Smooth muscle cell (in vitro differentiated cells): ENCODE results near the gene ZFYVE1. TPM values are rescaled to one million over a fixed set of nuclear protein-coding genes. Genes with fewer than 3 reads are reported as not detected.

ENCODE experiments used
- DNase-seq: peaks from one replicate; lab custom pipeline; 2025; ENCODE audit not compliant: unreplicated experiment; lab: John Stamatoyannopoulos, UW
- H2AFZ ChIP-seq: fragments of 200-600 bp; sonication (generic); 2 replicates; pipeline ENCODE4 v1.6.0; 2016; ENCODE audit warnings: antibody characterized with exemption, low read depth, mild to moderate bottlenecking
- H3F3A ChIP-seq: fragments of 200-600 bp; sonication (generic); 2 replicates; pipeline ENCODE4 v1.6.0; 2017; ENCODE audit warnings: antibody characterized with exemption, low read depth
- H3K27ac ChIP-seq: fragments of 200-600 bp; sonication (generic); 2 replicates; pipeline ENCODE4 v1.5.1; 2016; ENCODE audit warnings: low read depth, mild to moderate bottlenecking
- H3K27me3 ChIP-seq: fragments of 200-600 bp; sonication (generic); 2 replicates; pipeline ENCODE4 v1.6.1; 2016; ENCODE audit warnings: low read depth, mild to moderate bottlenecking
- H3K36me3 ChIP-seq: fragments of 200-600 bp; sonication (generic); 2 replicates; pipeline ENCODE4 v1.5.1; 2016; ENCODE audit warnings: low read depth
- H3K4me1 ChIP-seq: fragments of 200-600 bp; sonication (generic); 2 replicates; pipeline ENCODE4 v1.5.1; 2016; ENCODE audit warnings: low read depth
- H3K4me2 ChIP-seq: fragments of 200-600 bp; sonication (generic); 2 replicates; pipeline ENCODE4 v1.6.0; 2016; ENCODE audit warnings: mild to moderate bottlenecking
- H3K4me3 ChIP-seq: fragments of 200-600 bp; sonication (generic); 2 replicates; pipeline ENCODE4 v1.5.1; 2016; ENCODE audit warnings: mild to moderate bottlenecking
- H3K79me2 ChIP-seq: fragments of 200-600 bp; sonication (generic); 2 replicates; pipeline ENCODE4 v1.6.0; 2016; ENCODE audit warnings: low read depth, mild to moderate bottlenecking
- H3K9ac ChIP-seq: fragments of 200-600 bp; sonication (generic); 2 replicates; pipeline ENCODE4 v1.6.0; 2016; ENCODE audit warnings: low read depth
- H3K9me3 ChIP-seq: fragments of 200-600 bp; sonication (generic); replicated peaks from 2 replicates; pipeline ENCODE4 v1.5.1; 2016; ENCODE audit warnings: low read depth
- H4K20me1 ChIP-seq: fragments of 200-600 bp; sonication (generic); 2 replicates; pipeline ENCODE4 v1.6.0; 2016; ENCODE audit warnings: low read depth
- WGBS: methylation state at CpG from one replicate; pipeline ENCODE4 v1.1.7; 2016; ENCODE audit warnings: low lambda C conversion rate; 5-methylcytosine and 5-hydroxymethylcytosine counted together
- polyA plus RNA-seq: library from polyadenylated mRNA; unstranded; fragments of >200 nt; fragmentation: Nextera tagmentation; extraction: Ambion mirVana; gene quantifications from 2 replicates; pipeline ENCODE4 v1.2.1, GENCODE V29; 2016
- total RNA-seq: library from RNA; depleted of rRNA; stranded (reverse); fragments of >200 nt; gene quantifications from 2 replicates; pipeline ENCODE4 v1.2.3, GENCODE V29; 2014
- TF ChIP-seq, protein P1 (sequence below): fragments of 200-600 bp; sonication (generic); IDR thresholded peaks from 2 replicates; pipeline ENCODE4 v1.5.1; 2017; ENCODE audit warnings: borderline replicate concordance, mild to moderate bottlenecking, antibody characterized with exemption; ENCODE audit not compliant: insufficient read depth, poor library complexity, severe bottlenecking

ZFYVE1 gene
- total and polyA plus RNA-seq, 2 experiments from 2014 or later: 19.0 to 20.1 TPM

DNA sequence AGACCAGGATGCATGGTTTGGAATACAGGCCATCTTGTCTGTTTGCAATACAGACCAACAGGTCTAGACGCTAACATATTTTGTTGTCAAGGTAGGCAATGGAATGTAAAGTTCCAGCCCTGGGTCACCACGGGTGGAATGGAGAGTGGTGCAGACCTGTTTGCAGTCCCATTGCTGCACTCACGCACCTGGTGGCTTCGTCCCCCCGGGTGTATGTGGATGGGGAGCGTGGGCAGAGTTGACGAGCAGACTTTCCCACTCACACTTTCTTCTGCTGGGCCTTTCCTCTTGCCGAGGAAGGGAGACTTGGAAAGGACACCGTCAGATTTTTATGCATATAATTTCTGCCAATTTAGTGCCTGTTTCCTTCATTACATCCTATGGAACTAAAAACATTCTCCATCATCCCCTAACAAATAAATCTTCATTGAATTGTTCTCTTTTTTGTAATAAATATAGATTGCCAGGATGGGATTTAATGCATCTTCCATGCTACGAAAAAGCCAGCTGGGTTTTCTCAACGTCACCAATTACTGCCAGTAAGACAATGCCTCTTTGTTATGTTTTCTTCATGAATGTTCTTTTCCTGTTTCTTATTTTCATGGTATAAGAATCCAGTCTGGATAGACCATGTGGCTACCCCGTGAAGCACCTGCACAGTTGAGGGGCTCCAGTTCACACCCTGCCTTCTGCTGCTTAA is 85.5 kb downstream of the ZFYVE1 start:
- H3K4me3 ChIP-seq: no peak overlapping the region
- H3K27me3 ChIP-seq: no peaks in the 10 kb centered on the region
- no peaks in the 10 kb centered on the region for H3K4me1 ChIP-seq
- no peak overlapping the region for H3K9ac ChIP-seq
- no peaks in the 10 kb centered on the region for H3K9me3 ChIP-seq
- 94% methylated on average over 12 of the region's 12 CpGs for WGBS
- no peaks in the 10 kb centered on the region for H4K20me1 ChIP-seq
- H3K36me3 ChIP-seq: no peaks in the 10 kb centered on the region
- no peak overlapping the region for H2AFZ ChIP-seq
- H3F3A ChIP-seq: no peaks in the 10 kb centered on the region
- TF ChIP-seq, protein P1, sequence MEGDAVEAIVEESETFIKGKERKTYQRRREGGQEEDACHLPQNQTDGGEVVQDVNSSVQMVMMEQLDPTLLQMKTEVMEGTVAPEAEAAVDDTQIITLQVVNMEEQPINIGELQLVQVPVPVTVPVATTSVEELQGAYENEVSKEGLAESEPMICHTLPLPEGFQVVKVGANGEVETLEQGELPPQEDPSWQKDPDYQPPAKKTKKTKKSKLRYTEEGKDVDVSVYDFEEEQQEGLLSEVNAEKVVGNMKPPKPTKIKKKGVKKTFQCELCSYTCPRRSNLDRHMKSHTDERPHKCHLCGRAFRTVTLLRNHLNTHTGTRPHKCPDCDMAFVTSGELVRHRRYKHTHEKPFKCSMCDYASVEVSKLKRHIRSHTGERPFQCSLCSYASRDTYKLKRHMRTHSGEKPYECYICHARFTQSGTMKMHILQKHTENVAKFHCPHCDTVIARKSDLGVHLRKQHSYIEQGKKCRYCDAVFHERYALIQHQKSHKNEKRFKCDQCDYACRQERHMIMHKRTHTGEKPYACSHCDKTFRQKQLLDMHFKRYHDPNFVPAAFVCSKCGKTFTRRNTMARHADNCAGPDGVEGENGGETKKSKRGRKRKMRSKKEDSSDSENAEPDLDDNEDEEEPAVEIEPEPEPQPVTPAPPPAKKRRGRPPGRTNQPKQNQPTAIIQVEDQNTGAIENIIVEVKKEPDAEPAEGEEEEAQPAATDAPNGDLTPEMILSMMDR: no peak
- no peak for DNase-seq
- H3K4me2 ChIP-seq: no peak overlapping the region
- peaks cover 6% of the 10 kb centered on the region for H3K79me2 ChIP-seq
- no peak overlapping the region for H3K27ac ChIP-seq

DNA sequence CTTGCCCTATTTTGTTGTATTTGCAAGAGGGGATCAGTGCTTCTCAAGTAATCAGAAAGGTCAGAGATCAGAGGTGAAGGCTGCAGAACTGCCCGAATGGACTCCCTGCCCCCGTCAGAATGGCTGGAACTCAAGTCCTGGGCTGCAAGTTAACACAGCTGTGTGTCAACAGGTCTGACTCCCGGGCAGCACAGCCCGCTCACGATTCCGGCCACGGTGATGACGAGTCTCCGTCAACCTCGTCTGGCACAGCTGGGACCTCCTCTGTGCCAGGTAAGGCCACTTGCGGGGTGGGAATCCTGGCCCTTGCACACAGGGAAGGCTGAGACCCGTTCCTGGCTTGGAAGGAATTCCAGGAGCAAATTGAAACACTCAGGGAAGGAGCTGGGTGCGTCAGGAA is 87.3 kb downstream of the ZFYVE1 start:
- H3K9me3 ChIP-seq: no peaks in the 10 kb centered on the region
- no peaks in the 10 kb centered on the region for H3K27me3 ChIP-seq
- no peaks in the 10 kb centered on the region for H3F3A ChIP-seq
- no peak overlapping the region for H3K4me3 ChIP-seq
- peaks cover 6% of the 10 kb centered on the region for H3K79me2 ChIP-seq
- no peak overlapping the region for H3K9ac ChIP-seq
- no peaks in the 10 kb centered on the region for H3K36me3 ChIP-seq
- no peak for DNase-seq
- no peak overlapping the region for H3K27ac ChIP-seq
- TF ChIP-seq, protein P1: no peak
- H3K4me1 ChIP-seq: no peaks in the 10 kb centered on the region
- H4K20me1 ChIP-seq: peaks cover 6% of the 10 kb centered on the region
- H3K4me2 ChIP-seq: no peak overlapping the region
- no peak overlapping the region for H2AFZ ChIP-seq
- WGBS: 90% methylated on average over 13 of the region's 13 CpGs

DNA sequence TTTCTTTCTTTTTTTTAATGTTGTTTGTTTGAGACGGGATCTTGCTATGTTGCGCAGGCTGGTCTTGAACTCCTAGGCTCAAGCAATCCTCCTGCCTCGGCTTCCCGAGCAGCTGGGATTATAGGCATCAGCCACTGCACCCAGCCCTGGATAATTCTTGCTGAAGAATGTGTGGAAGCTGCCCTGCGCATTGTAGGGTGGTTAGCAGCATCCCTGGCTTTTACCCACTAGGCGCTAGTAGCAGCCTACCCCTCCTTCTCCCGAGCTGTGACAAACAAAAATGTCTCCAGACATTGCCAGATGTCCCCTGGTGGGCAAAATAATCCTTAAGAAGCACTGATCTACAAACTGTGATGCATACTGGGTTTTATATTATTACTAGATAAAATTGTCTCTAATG is 94.0 kb downstream of the ZFYVE1 start:
- H3K79me2 ChIP-seq: peaks cover 25% of the 10 kb centered on the region
- 86% methylated on average over 5 of the region's 7 CpGs for WGBS

More for the DNA sequence above, 94.0 kb downstream of the ZFYVE1 start:
- Histone ChIP-seq H3K27me3 (no peaks in the 10 kb centered on the region), H3K27ac (no peak overlapping the region), H4K20me1 (peaks cover 13% of the 10 kb centered on the region), H3F3A (no peaks in the 10 kb centered on the region), H3K4me1 (no peaks in the 10 kb centered on the region), H3K9ac (no peak overlapping the region), H3K4me2 (no peak overlapping the region), H3K36me3 (no peaks in the 10 kb centered on the region), H3K4me3 (no peak overlapping the region), H2AFZ (no peak overlapping the region), H3K9me3 (no peaks in the 10 kb centered on the region)
- no peak for DNase-seq
- TF ChIP-seq, protein P1: no peak
